ENCODE results near the gene BPIFB1.

DNA sequence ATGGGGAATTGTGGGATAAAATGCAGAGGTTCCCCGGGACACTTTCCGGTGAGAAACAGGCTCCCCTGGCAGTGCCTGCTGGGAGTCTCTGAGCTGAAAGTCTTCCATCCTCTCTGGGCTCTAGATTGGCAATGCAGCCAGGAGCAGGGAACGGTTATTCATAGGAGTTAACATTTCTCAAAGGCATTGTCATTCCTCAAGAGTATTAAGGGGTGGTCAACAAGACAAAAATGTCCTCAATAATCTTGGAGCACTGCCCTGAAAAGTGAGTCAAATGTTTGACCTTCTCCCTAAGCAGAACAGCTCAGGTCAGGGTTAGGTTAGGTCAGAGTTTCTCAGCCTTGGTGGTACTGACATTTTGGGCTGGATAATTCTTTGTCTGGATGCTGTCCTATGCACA, 13.2 kb downstream of the BPIFB1 start:
- TF ChIP-seq POLR2A (IDR thresholded peaks at IDR 0.05) (no peak), CTCF (IDR thresholded peaks at IDR 0.05) (no peak)

Data from testis (tissue), 2 donors.